ENCODE data around the gene MTX3.
A peak's percentile ranks its signal among the peaks of the same experiment; 100 is the strongest.

MTX3 gene

DNA sequence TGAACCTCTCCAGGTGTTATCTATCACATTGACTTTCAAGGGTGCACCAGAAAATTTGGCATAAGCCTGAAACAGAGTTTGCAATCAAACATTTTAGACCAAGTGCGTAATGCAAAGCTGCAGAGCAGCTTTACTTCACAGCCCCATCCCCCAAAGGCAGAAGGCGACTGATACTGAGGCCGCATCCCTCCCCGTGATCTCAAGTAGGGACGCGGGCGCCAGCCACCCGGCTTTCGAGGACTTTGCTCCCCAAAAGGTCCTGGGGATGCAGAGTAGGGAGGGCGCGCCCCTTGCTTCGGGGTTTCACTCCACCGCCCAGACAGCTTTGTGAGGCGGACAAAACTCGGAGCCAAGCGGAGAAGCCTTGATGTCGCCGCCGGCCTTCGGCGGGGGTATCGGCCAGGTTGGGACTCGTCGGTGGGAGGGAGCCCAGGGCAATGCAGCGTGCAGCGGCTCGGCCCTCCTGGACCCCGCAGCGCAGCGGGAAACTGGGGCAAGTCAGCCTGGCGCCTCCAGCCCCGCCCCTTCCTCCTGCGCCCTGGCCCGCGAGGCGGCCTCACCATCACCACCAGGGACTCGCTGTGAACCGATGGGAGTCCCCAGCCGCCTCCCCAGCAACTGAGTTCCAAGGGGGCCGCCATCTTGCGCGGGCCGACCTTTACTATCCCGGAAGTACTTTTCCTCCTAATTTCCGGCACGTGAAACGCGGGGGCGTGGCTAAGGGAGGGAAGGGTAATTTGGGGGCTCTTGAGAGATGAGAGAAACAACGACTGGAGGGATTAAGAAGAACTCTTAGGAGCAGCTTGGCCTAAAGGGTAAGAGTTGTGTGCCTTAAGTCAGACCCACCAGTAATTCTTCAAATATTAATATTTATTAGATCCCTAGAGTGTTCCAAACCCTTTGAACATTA is at the start of gene MTX3 (continued):
- TF ChIP-seq ZNF416 (tag by site-specific recombination; IDR thresholded peaks at IDR 0.05) (no peak), SALL2 (tag by site-specific recombination; IDR thresholded peaks at IDR 0.05; ENCODE audit: borderline replicate concordance) (no peak), ZNF558 (tag by site-specific recombination; IDR thresholded peaks at IDR 0.05) (no peak), ZNF169 (tag by site-specific recombination; IDR thresholded peaks at IDR 0.05) (no peak), ZNF843 (tag by site-specific recombination; IDR thresholded peaks at IDR 0.05) (0 out of 2 replicates have a peak, but pooled peaks have one; percentile 33), ZNF211 (tag by site-specific recombination; IDR thresholded peaks at IDR 0.05; ENCODE audit: low read depth) (no peak), ZNF76 (tag by site-specific recombination; IDR thresholded peaks at IDR 0.05; ENCODE audit: borderline replicate concordance, low read depth) (peak; percentile 69; the same call in 1 of the 2 replicates), ZNF624 (tag by site-specific recombination; IDR thresholded peaks at IDR 0.05) (no peak), KLF9 (tag by site-specific recombination; IDR thresholded peaks at IDR 0.05; ENCODE audit: low read depth) (peak; percentile 78), ZNF776 (tag by site-specific recombination; IDR thresholded peaks at IDR 0.05; ENCODE audit: borderline replicate concordance) (no peak), KLF16 (tag by site-specific recombination; IDR thresholded peaks at IDR 0.05) (no peak), ZBTB20 (tag by site-specific recombination; IDR thresholded peaks at IDR 0.05) (peak; percentile 60; the same call in 1 of the 2 replicates), ZNF174 (tag by site-specific recombination; IDR thresholded peaks at IDR 0.05) (no peak), ZNF362 (tag by site-specific recombination; IDR thresholded peaks at IDR 0.05) (no peak), ZNF600 (tag by site-specific recombination; IDR thresholded peaks at IDR 0.05) (0 out of 2 replicates have a peak, but pooled peaks have one; percentile 42), ZNF157 (tag by site-specific recombination; IDR thresholded peaks at IDR 0.05) (no peak), ZNF785 (tag by site-specific recombination; IDR thresholded peaks at IDR 0.05) (no peak), SCRT1 (tag by site-specific recombination; IDR thresholded peaks at IDR 0.05; ENCODE audit: borderline replicate concordance) (no peak), ZNF148 (tag by site-specific recombination; IDR thresholded peaks at IDR 0.05; ENCODE audit: borderline replicate concordance) (no peak), ZNF645 (tag by site-specific recombination; IDR thresholded peaks at IDR 0.05) (no peak), ZBTB49 (tag by site-specific recombination; IDR thresholded peaks at IDR 0.05; ENCODE audit: low read depth) (no peak)
- TF ChIP-seq, protein P1, sequence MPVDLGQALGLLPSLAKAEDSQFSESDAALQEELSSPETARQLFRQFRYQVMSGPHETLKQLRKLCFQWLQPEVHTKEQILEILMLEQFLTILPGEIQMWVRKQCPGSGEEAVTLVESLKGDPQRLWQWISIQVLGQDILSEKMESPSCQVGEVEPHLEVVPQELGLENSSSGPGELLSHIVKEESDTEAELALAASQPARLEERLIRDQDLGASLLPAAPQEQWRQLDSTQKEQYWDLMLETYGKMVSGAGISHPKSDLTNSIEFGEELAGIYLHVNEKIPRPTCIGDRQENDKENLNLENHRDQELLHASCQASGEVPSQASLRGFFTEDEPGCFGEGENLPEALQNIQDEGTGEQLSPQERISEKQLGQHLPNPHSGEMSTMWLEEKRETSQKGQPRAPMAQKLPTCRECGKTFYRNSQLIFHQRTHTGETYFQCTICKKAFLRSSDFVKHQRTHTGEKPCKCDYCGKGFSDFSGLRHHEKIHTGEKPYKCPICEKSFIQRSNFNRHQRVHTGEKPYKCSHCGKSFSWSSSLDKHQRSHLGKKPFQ (tag by site-specific recombination; IDR thresholded peaks at IDR 0.05) = no peak
- TF ChIP-seq, protein P2, sequence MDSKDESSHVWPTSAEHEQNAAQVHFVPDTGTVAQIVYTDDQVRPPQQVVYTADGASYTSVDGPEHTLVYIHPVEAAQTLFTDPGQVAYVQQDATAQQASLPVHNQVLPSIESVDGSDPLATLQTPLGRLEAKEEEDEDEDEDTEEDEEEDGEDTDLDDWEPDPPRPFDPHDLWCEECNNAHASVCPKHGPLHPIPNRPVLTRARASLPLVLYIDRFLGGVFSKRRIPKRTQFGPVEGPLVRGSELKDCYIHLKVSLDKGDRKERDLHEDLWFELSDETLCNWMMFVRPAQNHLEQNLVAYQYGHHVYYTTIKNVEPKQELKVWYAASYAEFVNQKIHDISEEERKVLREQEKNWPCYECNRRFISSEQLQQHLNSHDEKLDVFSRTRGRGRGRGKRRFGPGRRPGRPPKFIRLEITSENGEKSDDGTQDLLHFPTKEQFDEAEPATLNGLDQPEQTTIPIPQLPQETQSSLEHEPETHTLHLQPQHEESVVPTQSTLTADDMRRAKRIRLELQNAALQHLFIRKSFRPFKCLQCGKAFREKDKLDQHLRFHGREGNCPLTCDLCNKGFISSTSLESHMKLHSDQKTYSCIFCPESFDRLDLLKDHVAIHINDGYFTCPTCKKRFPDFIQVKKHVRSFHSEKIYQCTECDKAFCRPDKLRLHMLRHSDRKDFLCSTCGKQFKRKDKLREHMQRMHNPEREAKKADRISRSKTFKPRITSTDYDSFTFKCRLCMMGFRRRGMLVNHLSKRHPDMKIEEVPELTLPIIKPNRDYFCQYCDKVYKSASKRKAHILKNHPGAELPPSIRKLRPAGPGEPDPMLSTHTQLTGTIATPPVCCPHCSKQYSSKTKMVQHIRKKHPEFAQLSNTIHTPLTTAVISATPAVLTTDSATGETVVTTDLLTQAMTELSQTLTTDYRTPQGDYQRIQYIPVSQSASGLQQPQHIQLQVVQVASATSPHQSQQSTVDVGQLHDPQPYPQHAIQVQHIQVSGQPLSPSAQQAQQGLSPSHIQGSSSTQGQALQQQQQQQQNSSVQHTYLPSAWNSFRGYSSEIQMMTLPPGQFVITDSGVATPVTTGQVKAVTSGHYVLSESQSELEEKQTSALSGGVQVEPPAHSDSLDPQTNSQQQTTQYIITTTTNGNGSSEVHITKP (tag by site-specific recombination; IDR thresholded peaks at IDR 0.05) = no peak
- TF ChIP-seq, protein P3, sequence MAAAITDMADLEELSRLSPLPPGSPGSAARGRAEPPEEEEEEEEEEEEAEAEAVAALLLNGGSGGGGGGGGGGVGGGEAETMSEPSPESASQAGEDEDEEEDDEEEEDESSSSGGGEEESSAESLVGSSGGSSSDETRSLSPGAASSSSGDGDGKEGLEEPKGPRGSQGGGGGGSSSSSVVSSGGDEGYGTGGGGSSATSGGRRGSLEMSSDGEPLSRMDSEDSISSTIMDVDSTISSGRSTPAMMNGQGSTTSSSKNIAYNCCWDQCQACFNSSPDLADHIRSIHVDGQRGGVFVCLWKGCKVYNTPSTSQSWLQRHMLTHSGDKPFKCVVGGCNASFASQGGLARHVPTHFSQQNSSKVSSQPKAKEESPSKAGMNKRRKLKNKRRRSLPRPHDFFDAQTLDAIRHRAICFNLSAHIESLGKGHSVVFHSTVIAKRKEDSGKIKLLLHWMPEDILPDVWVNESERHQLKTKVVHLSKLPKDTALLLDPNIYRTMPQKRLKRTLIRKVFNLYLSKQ (tag by site-specific recombination; IDR thresholded peaks at IDR 0.05; ENCODE audit: borderline replicate concordance) = no peak
